Mesendoderm (in vitro differentiated cells): ENCODE data around the gene ETFDH.

Source experiments
- DNase-seq: peaks from one replicate; pipeline ENCODE4 v3.0.0; 2013
- H2AK5ac ChIP-seq: 2 replicates; pipeline ENCODE4 v1.6.1; 2013; ENCODE audit warnings: low read length, inconsistent platforms
- H2BK120ac ChIP-seq: 2 replicates; pipeline ENCODE4 v1.6.1; 2013; ENCODE audit warnings: low read depth, mild to moderate bottlenecking, low read length, moderate library complexity, mixed read lengths
- H2BK15ac ChIP-seq: replicated peaks from 2 replicates; pipeline ENCODE4 v1.6.1; 2013; ENCODE audit warnings: low read depth, mild to moderate bottlenecking, moderate library complexity
- H2BK5ac ChIP-seq: 2 replicates; pipeline ENCODE4 v1.6.1; 2013; ENCODE audit warnings: low read length, inconsistent platforms
- H3K18ac ChIP-seq: 2 replicates; pipeline ENCODE4 v1.6.1; 2013; ENCODE audit warnings: mild to moderate bottlenecking, low read length, mixed read lengths
- H3K23ac ChIP-seq: one replicate; pipeline ENCODE4 v1.6.1; 2013; ENCODE audit warnings: low read length
- H3K27ac ChIP-seq: 2 replicates; pipeline ENCODE4 v1.5.1; 2013; ENCODE audit warnings: low read depth, mild to moderate bottlenecking, inconsistent platforms, low read length, moderate library complexity
- H3K27me3 ChIP-seq: 2 replicates; pipeline ENCODE4 v1.6.1; 2013; ENCODE audit warnings: low read length, control low read depth, mild to moderate bottlenecking, inconsistent platforms; ENCODE audit not compliant: insufficient read depth, poor library complexity
- H3K36me3 ChIP-seq: 2 replicates; pipeline ENCODE4 v1.6.1; 2013; ENCODE audit warnings: low read length, inconsistent platforms; ENCODE audit not compliant: control insufficient read depth, insufficient read depth
- H3K4ac ChIP-seq: one replicate; pipeline ENCODE4 v1.6.1; 2013; ENCODE audit warnings: low read depth, mild to moderate bottlenecking, low read length, moderate library complexity
- H3K4me1 ChIP-seq: 2 replicates; pipeline ENCODE4 v1.6.1; 2013; ENCODE audit warnings: low read depth, low read length, inconsistent platforms; ENCODE audit not compliant: control insufficient read depth
- H3K4me2 ChIP-seq: 2 replicates; pipeline ENCODE4 v1.6.1; 2013; ENCODE audit warnings: low read length
- H3K4me3 ChIP-seq: 2 replicates; pipeline ENCODE4 v1.5.1; 2013; ENCODE audit warnings: mild to moderate bottlenecking, low read length
- H3K56ac ChIP-seq: one replicate; pipeline ENCODE4 v1.6.1; 2013; ENCODE audit warnings: low read length
- H3K79me1 ChIP-seq: 2 replicates; pipeline ENCODE4 v1.6.1; 2013; ENCODE audit warnings: low read length, inconsistent platforms
- H3K79me2 ChIP-seq: 2 replicates; pipeline ENCODE4 v1.6.1; 2013; ENCODE audit warnings: mild to moderate bottlenecking, low read length; ENCODE audit not compliant: control insufficient read depth, insufficient read depth
- H3K9ac ChIP-seq: 2 replicates; pipeline ENCODE4 v1.6.1; 2013; ENCODE audit warnings: low read length, inconsistent platforms
- H4K5ac ChIP-seq: one replicate; pipeline ENCODE4 v1.6.1; 2013; ENCODE audit warnings: low read length
- H4K8ac ChIP-seq: one replicate; pipeline ENCODE4 v1.6.1; 2013; ENCODE audit warnings: low read depth, mild to moderate bottlenecking, control low read depth, low read length, moderate library complexity
- WGBS: extraction: QIAGEN DNeasy Blood & Tissue Kit; methylation state at CpG from one replicate; pipeline ENCODE4 v1.1.7; 2013; ENCODE audit warnings: low lambda C conversion rate, missing lambda C conversion rate; ENCODE audit not compliant: insufficient coverage; ENCODE audit errors: extremely low coverage; 5-methylcytosine and 5-hydroxymethylcytosine counted together

The ETFDH gene

GRCh38 chr4:158669310-158669709 lies 2.8 kb upstream of the ETFDH start:
- no peak overlapping the region for H3K4me2 ChIP-seq
- H2AK5ac ChIP-seq = no peak overlapping the region
- H3K23ac ChIP-seq = no peak overlapping the region
- peaks cover 7% of the 10 kb centered on the region for H3K79me2 ChIP-seq
- H2BK15ac ChIP-seq = no peak overlapping the region
- no peaks in the 10 kb centered on the region for H3K4me1 ChIP-seq
- H4K8ac ChIP-seq = no peak overlapping the region
- no CpG with 5 or more reads among the region's 7 CpGs for WGBS
- no peak for DNase-seq
- no peak overlapping the region for H3K9ac ChIP-seq
- no peak overlapping the region for H3K18ac ChIP-seq
- no peaks in the 10 kb centered on the region for H3K36me3 ChIP-seq
- no peak overlapping the region for H2BK120ac ChIP-seq
- no peaks in the 10 kb centered on the region for H3K27me3 ChIP-seq
- H3K27ac ChIP-seq = no peak overlapping the region
- H3K56ac ChIP-seq = no peak overlapping the region
- no peak overlapping the region for H3K4me3 ChIP-seq
- no peak overlapping the region for H3K4ac ChIP-seq
- peaks cover 3% of the 10 kb centered on the region for H3K79me1 ChIP-seq
- H4K5ac ChIP-seq = no peak overlapping the region
- no peak overlapping the region for H2BK5ac ChIP-seq

- H4K8ac ChIP-seq = no peak overlapping the region
- peak overlapping the region; percentile 74 for H3K4me2 ChIP-seq
- H3K36me3 ChIP-seq = no peaks in the 10 kb centered on the region
- H3K27me3 ChIP-seq = no peaks in the 10 kb centered on the region
- no peak overlapping the region for H2AK5ac ChIP-seq
- H3K18ac ChIP-seq = no peak overlapping the region
- H3K79me2 ChIP-seq = peaks cover 7% of the 10 kb centered on the region
- peak overlapping the region; percentile 29 for H2BK120ac ChIP-seq
- H2BK15ac ChIP-seq = no peak overlapping the region
- no CpG with 5 or more reads among the region's 35 CpGs for WGBS
- peaks cover 3% of the 10 kb centered on the region for H3K79me1 ChIP-seq
- peak overlapping the region; percentile 85 for H3K9ac ChIP-seq
- DNase-seq = peak; percentile 88
- no peaks in the 10 kb centered on the region for H3K4me1 ChIP-seq
- no peak overlapping the region for H3K23ac ChIP-seq
- H3K4ac ChIP-seq = no peak overlapping the region
- H3K56ac ChIP-seq = peak overlapping the region; percentile 93
- H3K4me3 ChIP-seq = peak overlapping the region; percentile 48
- H4K5ac ChIP-seq = no peak overlapping the region
- H3K27ac ChIP-seq = peak overlapping the region; percentile 85
- H2BK5ac ChIP-seq = peak overlapping the region; percentile 9
Observed at GRCh38 chr4:158670975-158671664, 976 bp upstream of the ETFDH start.

- H3K4ac ChIP-seq = no peak within 1 kb of the TSS
- no CpG with 5 or more reads among the region's 20 CpGs for WGBS
- peak within 1 kb of the TSS; percentile 85 for H3K27ac ChIP-seq
- no peak within 1 kb of the TSS for H3K23ac ChIP-seq
- no peak within 1 kb of the TSS for H2BK15ac ChIP-seq
- H3K79me2 ChIP-seq = peaks cover 7% of the 10 kb centered on the region
- no peak for DNase-seq
- H3K18ac ChIP-seq = no peak within 1 kb of the TSS
- no peaks in the 10 kb centered on the region for H3K4me1 ChIP-seq
- H3K4me3 ChIP-seq = peak within 1 kb of the TSS; percentile 68
- H4K5ac ChIP-seq = no peak within 1 kb of the TSS
- no peaks in the 10 kb centered on the region for H3K27me3 ChIP-seq
- H2AK5ac ChIP-seq = no peak within 1 kb of the TSS
- H3K4me2 ChIP-seq = peak within 1 kb of the TSS; percentile 79
- peaks cover 3% of the 10 kb centered on the region for H3K79me1 ChIP-seq
- no peak within 1 kb of the TSS for H4K8ac ChIP-seq
- H3K56ac ChIP-seq = peak within 1 kb of the TSS; percentile 93
- H2BK5ac ChIP-seq = peak within 1 kb of the TSS; percentile 9
- H2BK120ac ChIP-seq = peak within 1 kb of the TSS; percentile 29
- peak within 1 kb of the TSS; percentile 85 for H3K9ac ChIP-seq
- no peaks in the 10 kb centered on the region for H3K36me3 ChIP-seq
Observed at GRCh38 chr4:158671665-158671914, 506 bp upstream of the ETFDH start, which contains the start of gene C4orf46. TSS of gene C4orf46 (minus strand) at chr4:158671887. CDS start at chr4:158671801, 86 bp downstream.

- no peaks in the 10 kb centered on the region for H3K36me3 ChIP-seq
- no peak overlapping the region for H3K23ac ChIP-seq
- H4K5ac ChIP-seq = no peak overlapping the region
- H2BK15ac ChIP-seq = no peak overlapping the region
- H3K79me1 ChIP-seq = peaks cover 3% of the 10 kb centered on the region
- no peak overlapping the region for H3K4me2 ChIP-seq
- no peak overlapping the region for H3K4me3 ChIP-seq
- no peak overlapping the region for H3K9ac ChIP-seq
- peaks cover 7% of the 10 kb centered on the region for H3K79me2 ChIP-seq
- WGBS = no CpG with 5 or more reads among the region's 3 CpGs
- DNase-seq = no peak
- no peak overlapping the region for H2AK5ac ChIP-seq
- no peaks in the 10 kb centered on the region for H3K27me3 ChIP-seq
- no peak overlapping the region for H3K56ac ChIP-seq
- H3K18ac ChIP-seq = no peak overlapping the region
- H2BK5ac ChIP-seq = no peak overlapping the region
- H3K4ac ChIP-seq = no peak overlapping the region
- no peak overlapping the region for H4K8ac ChIP-seq
- no peaks in the 10 kb centered on the region for H3K4me1 ChIP-seq
- no peak overlapping the region for H3K27ac ChIP-seq
- H2BK120ac ChIP-seq = no peak overlapping the region
Observed at GRCh38 chr4:158673633-158674032, 1.5 kb downstream of the ETFDH start.

GRCh38 chr4:158676076-158676475 lies 4.0 kb downstream of the ETFDH start:
- Histone ChIP-seq H3K4ac (no peak overlapping the region), H2AK5ac (no peak overlapping the region), H3K4me2 (no peak overlapping the region), H2BK120ac (no peak overlapping the region), H2BK15ac (no peak overlapping the region), H4K5ac (no peak overlapping the region), H3K56ac (no peak overlapping the region), H3K79me1 (no peaks in the 10 kb centered on the region), H3K9ac (no peak overlapping the region), H3K4me3 (no peak overlapping the region), H3K23ac (no peak overlapping the region), H3K27ac (no peak overlapping the region), H3K18ac (no peak overlapping the region), H2BK5ac (no peak overlapping the region), H3K79me2 (no peaks in the 10 kb centered on the region), H3K27me3 (no peaks in the 10 kb centered on the region), H3K36me3 (no peaks in the 10 kb centered on the region), H4K8ac (no peak overlapping the region), H3K4me1 (no peaks in the 10 kb centered on the region)
- WGBS = no CpG with 5 or more reads among the region's 5 CpGs
- DNase-seq = no peak

- Histone ChIP-seq H3K27ac (no peak overlapping the region), H3K4me3 (no peak overlapping the region), H3K4me2 (no peak overlapping the region), H3K4ac (no peak overlapping the region), H2BK5ac (no peak overlapping the region), H4K8ac (no peak overlapping the region), H3K36me3 (no peaks in the 10 kb centered on the region), H3K27me3 (no peaks in the 10 kb centered on the region), H2AK5ac (no peak overlapping the region), H3K18ac (no peak overlapping the region), H3K4me1 (no peaks in the 10 kb centered on the region), H3K9ac (no peak overlapping the region), H2BK15ac (no peak overlapping the region), H4K5ac (no peak overlapping the region), H3K79me2 (no peaks in the 10 kb centered on the region), H3K56ac (no peak overlapping the region), H3K79me1 (no peaks in the 10 kb centered on the region), H2BK120ac (no peak overlapping the region), H3K23ac (no peak overlapping the region)
- WGBS = no CpG with 5 or more reads among the region's 2 CpGs
- DNase-seq = no peak
Observed at GRCh38 chr4:158678767-158679166, 6.7 kb downstream of the ETFDH start.
